RWPE1 (cell line): ENCODE data around the gene AK4.
"Not testable (repeated sequence)": the region's sequence is repeated elsewhere in the genome, so short reads cannot be mapped to it uniquely, and the experiment has no call there.

Experiments
- CTCF ChIA-PET: fragments of 350-600 bp; sonication (Branson Sonifier 250); formaldehyde crosslinking; extraction: SDS; loops from one replicate; lab custom pipeline; 2021; lab: Yijun Ruan, JAX
- POLR2A ChIA-PET: fragments of 400-600 bp; formaldehyde crosslinking; extraction: SDS; loops from one replicate; lab custom pipeline; 2020; ENCODE audit warnings: antibody characterized with exemption; ENCODE audit not compliant: low non-redundant PET; lab: Yijun Ruan, JAX
- DNase-seq: peaks from one replicate; pipeline ENCODE4 v3.0.0; 2012; ENCODE audit warnings: low spot score
- H3K27ac ChIP-seq: fragments of 450-650 bp; 2 replicates; pipeline ENCODE4 v1.5.1; 2017
- TF ChIP-seq, protein P1 (sequence below): fragments of 450-650 bp; conservative IDR thresholded peaks from 2 replicates; pipeline ENCODE4 v1.5.1; 2017; ENCODE audit warnings: low read depth, mild to moderate bottlenecking

AK4 gene

DNA sequence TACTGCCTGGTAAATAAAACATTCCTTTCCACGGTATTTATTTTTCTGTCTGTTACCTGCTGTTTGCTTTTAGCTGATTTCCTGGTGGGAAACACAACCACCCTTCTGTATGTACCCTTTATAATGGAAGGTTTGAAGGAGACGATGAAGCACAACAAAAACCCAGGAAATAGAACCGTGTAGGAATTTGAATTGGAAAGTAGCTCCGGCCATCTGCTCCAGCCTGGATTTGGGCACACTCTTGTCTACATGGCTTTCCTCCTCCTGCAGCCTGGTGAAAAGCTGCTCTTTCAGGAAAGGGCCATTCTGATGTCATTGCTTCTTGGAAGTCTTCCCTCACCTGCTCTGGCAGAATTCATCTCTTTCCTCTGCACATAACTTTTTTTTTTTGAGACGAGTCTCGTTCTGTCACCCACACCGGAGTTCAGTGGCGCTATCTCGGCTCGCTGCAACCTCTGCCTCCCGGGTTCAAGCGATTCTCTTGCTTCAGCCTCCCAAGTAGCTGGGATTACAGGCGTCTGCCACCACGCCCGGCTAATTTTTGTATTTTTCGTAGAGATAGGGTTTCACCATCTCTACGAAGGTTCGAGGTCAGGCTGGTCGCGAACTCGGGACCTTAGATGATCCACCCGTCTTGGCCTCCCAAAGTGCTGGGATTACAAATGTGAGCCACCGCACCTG is 2.7 kb downstream of the AK4 start:
- CTCF ChIA-PET: no interaction called here
- TF ChIP-seq, protein P1, sequence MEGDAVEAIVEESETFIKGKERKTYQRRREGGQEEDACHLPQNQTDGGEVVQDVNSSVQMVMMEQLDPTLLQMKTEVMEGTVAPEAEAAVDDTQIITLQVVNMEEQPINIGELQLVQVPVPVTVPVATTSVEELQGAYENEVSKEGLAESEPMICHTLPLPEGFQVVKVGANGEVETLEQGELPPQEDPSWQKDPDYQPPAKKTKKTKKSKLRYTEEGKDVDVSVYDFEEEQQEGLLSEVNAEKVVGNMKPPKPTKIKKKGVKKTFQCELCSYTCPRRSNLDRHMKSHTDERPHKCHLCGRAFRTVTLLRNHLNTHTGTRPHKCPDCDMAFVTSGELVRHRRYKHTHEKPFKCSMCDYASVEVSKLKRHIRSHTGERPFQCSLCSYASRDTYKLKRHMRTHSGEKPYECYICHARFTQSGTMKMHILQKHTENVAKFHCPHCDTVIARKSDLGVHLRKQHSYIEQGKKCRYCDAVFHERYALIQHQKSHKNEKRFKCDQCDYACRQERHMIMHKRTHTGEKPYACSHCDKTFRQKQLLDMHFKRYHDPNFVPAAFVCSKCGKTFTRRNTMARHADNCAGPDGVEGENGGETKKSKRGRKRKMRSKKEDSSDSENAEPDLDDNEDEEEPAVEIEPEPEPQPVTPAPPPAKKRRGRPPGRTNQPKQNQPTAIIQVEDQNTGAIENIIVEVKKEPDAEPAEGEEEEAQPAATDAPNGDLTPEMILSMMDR: no peak
- POLR2A ChIA-PET: interaction anchor here (0.6 kb wide), 1 partner anchor 17 kb away, joined by 3 read pairs; no protein-coding TSS in a partner anchor
- no peak for DNase-seq
- 0 out of 2 replicates have a peak overlapping the region, but pooled peaks have one; percentile 11 for H3K27ac ChIP-seq

DNA sequence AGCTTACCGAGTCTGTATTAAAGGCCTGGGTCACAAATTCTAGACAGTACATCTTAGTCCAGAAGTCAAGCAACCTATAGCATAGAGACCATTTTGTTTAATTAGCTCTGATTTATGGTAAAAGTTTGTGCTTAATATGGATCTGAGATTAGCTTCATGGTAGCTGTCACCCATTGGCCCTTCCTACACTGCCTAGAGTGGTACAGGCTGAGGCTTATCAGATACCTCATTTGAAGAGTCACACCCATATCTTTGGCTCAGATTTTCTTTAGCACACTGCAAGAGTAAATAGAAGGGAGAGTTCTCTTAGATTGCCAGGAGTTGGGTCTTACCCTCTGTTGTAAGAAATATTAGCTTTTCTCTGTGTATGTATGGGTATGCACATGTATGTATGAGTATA is 3.6 kb downstream of the AK4 start:
- H3K27ac ChIP-seq: no peak overlapping the region
- TF ChIP-seq, protein P1: no peak
- ChIA-PET CTCF (interaction anchor here (0.7 kb wide), 3 partner anchors 57 to 433 kb away, joined by 3 read pairs; no protein-coding TSS in a partner anchor), POLR2A (no interaction called here)
- DNase-seq: no peak

DNA sequence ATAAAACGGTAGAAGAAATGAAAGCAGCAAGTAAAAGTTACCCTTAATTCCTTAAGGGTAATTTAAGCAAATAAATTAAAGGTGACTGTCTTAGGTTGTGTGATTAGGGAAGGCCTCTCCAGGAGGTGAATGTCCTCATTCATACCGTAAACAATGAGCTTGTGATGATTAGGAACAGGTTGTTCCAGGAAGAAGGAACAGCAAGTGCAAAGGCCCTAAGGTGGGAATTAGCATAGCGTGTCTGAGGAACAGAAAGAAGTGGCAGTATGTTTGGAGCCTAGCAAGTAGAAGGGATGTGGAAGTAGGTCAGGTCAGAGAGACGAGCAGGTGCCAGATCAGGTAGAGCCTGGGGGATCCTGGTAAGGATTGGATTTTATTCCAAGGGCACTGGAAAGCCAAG is 5.6 kb downstream of the AK4 start:
- TF ChIP-seq, protein P1: no peak
- no peak for DNase-seq
- CTCF ChIA-PET: no interaction called here
- POLR2A ChIA-PET: no interaction called here
- no peak overlapping the region for H3K27ac ChIP-seq

DNA sequence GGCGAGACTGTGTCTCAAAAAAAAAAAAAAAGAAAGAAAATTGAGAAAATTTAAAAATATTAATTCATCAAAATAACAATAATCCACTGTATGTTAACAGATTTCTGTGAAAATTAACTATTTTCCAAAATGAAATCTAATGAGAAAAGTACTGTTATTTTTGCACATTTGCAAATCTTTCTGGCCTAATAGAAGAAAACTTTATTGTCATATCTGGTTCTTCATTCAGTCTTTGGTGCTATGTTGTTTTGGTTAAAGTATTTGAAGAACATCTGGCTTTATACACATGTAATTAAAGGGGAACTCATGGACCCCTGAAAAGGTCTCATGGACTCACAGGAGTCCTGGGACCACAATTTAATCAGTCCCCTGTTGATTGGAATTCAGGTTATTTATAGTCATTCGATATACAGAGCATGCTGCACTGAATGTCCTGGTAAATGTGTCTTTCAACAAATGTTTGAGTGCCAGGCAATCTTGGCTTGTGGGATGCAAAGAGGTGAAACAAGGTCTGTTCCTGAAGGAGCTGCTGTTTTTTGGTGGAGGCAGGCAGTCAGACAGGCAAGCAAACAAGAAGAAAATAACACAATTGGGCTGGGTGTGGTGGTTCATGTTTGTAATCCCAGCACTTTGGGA is 9.0 kb downstream of the AK4 start:
- no peak for DNase-seq
- ChIA-PET CTCF (no interaction called here), POLR2A (no interaction called here)
- TF ChIP-seq, protein P1: no peak
- H3K27ac ChIP-seq: no peak overlapping the region

DNA sequence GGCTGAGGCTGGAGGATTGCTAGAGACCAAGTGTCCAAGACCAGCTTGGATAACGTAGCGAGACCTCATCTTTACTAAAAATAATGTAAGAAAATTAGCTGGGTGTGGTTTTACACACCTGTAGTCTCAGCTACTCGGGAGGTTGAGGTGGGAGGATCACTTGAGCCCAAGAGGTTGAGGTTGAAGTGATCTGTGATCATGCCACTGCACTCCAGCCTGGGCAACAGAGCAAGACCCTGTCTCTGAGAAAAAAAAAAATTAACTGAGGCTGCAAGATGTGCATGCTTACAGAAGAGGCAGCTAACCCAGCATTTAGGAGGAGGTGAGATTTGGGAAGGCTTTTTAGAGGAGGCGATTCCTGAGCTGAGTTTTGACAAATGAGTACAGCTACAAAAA is 9.5 kb downstream of the AK4 start:
- CTCF ChIA-PET: no interaction called here
- no peak overlapping the region for H3K27ac ChIP-seq
- TF ChIP-seq, protein P1: no peak
- POLR2A ChIA-PET: no interaction called here
- DNase-seq: no peak

DNA sequence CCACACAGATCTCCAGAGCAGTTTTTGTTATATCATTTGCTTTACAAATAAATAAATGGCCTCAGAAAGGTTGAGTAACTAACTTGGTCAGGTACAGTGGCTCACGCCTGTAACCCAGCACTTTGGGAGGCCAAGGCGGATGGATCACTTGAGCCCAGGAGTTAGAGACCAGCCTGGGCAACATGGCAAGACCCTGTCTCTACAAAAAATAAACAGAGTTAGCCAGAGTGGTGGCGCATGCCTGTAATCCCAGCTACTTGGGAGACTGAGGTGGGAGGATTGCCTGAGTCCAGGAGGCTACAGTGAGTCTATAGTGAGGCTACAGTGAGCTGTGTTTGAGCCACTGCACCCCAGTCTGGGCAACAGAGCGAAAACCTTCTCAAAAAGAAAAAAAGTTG is 11.3 kb downstream of the AK4 start:
- H3K27ac ChIP-seq, CTCF ChIA-PET, POLR2A ChIA-PET, DNase-seq: not testable (repeated sequence)
